GM12878 (cell line): ENCODE measurements around the gene NEAT1. TPM values are rescaled to one million over a fixed set of nuclear protein-coding genes. Genes with fewer than 3 reads are reported as not detected.

Experiments
- BHLHE40 ChIP-seq, 2 experiments: fragments of 450-650 bp in 1 of 2; IDR thresholded peaks; 2 replicates each; pipeline ENCODE4 v1.6.1; 2011 to 2017; ENCODE audit warnings: low read depth in 2 of 2, borderline replicate concordance in 1 of 2, improper control_type of control experiment in 1 of 2, low read length in 1 of 2, mild to moderate bottlenecking in 1 of 2
- CBFB ChIP-seq: IDR thresholded peaks from 2 replicates; pipeline ENCODE4 v1.6.1; 2016; ENCODE audit warnings: antibody characterized with exemption, low read depth
- CHD4 ChIP-seq: fragments of 200-600 bp; sonication (generic); IDR thresholded peaks from 2 replicates; pipeline ENCODE4 v1.6.1; 2016; ENCODE audit warnings: mild to moderate bottlenecking
- EED ChIP-seq: sonication (generic); IDR thresholded peaks from 2 replicates; pipeline ENCODE4 v1.6.1; 2016; ENCODE audit warnings: antibody characterized with exemption, low read depth
- EP300 ChIP-seq, 2 experiments: fragments of 150-350 bp in 1 of 2; IDR thresholded peaks; 2 replicates each; pipeline ENCODE4 v1.6.1; 2011 to 2012; ENCODE audit warnings: low read depth in 2 of 2, low read length in 2 of 2, borderline replicate concordance in 1 of 2, improper control_type of control experiment in 1 of 2, inconsistent platforms in 1 of 2; ENCODE audit not compliant: control insufficient read depth in 1 of 2
- MTA3 ChIP-seq: IDR thresholded peaks from 2 replicates; pipeline ENCODE4 v1.6.1; 2012; ENCODE audit warnings: low read length, inconsistent platforms, borderline replicate concordance
- PAX5 ChIP-seq: IDR thresholded peaks from 2 replicates; pipeline ENCODE4 v1.6.1; 2011; ENCODE audit warnings: low read depth, low read length, borderline replicate concordance
- POLR2AphosphoS2 ChIP-seq: IDR thresholded peaks from 2 replicates; pipeline ENCODE4 v1.6.1; 2011; ENCODE audit warnings: low read depth, mild to moderate bottlenecking, low read length, improper control_type of control experiment, moderate library complexity
- RBBP5 ChIP-seq: fragments of 200-600 bp; sonication (generic); conservative IDR thresholded peaks from 2 replicates; pipeline ENCODE4 v1.6.1; 2016
- TCF12 ChIP-seq: IDR thresholded peaks from 2 replicates; pipeline ENCODE4 v1.6.1; 2011; ENCODE audit warnings: low read depth, mild to moderate bottlenecking, low read length
- ZNF274 ChIP-seq: IDR thresholded peaks from one replicate; pipeline ENCODE4 v1.8.0; 2011; ENCODE audit not compliant: insufficient read length, insufficient read depth
- polyA plus RNA-seq, 11 experiments: library from polyadenylated mRNA; depleted of rRNA in 4 of 11; unstranded in 6 of 11; stranded (reverse) in 5 of 11; fragments of >200 nt; fragmentation: Nextera tagmentation in 4 of 11; fragmentation: Illumina TruSeq in 1 of 11; extraction: Ambion mirVana in 4 of 11; extraction: Trizol in 1 of 11; gene quantifications; 1 replicate in 1 of 11; 2 replicates in 10 of 11; pipeline versions ENCODE4 v1.2.1 to v1.2.3, GENCODE V29; 2011 to 2016; ENCODE audit warnings: inconsistent platforms in 2 of 11, missing spikeins in 2 of 11, low read depth in 1 of 11
- total RNA-seq, 4 experiments: library from RNA; depleted of rRNA in 3 of 4; stranded (reverse); fragments of >200 nt in 3 of 4; fragmentation: Illumina TruSeq in 1 of 4; extraction: Trizol in 1 of 4; gene quantifications; 2 replicates each; pipeline versions ENCODE4 v1.2.1 to v1.2.3, GENCODE V29; 2013 to 2021
- TF ChIP-seq, protein P1 (sequence below): fragments of 450-650 bp; IDR thresholded peaks from 2 replicates; pipeline ENCODE4 v1.6.1; 2016; ENCODE audit warnings: mild to moderate bottlenecking
- TF ChIP-seq, protein P2 (sequence below): fragments of 450-650 bp; IDR thresholded peaks from 2 replicates; pipeline ENCODE4 v1.6.1; 2017; ENCODE audit warnings: mild to moderate bottlenecking, moderate library complexity
- TF ChIP-seq, protein P3 (sequence below): fragments of 450-650 bp; IDR thresholded peaks from 2 replicates; pipeline ENCODE4 v1.6.1; 2017; ENCODE audit warnings: antibody characterized with exemption, mild to moderate bottlenecking, moderate library complexity
- TF ChIP-seq, protein P4 (sequence below): fragments of 450-650 bp; formaldehyde crosslinking; IDR thresholded peaks from 2 replicates; pipeline ENCODE4 v1.4.0; 2020; ENCODE audit warnings: mild to moderate bottlenecking, moderate library complexity

Gene NEAT1
- total and polyA plus RNA-seq, 10 of the 15 experiments (the other 5 are each of a cell fraction or from before 2014, with no cell fraction given) = 13.6 to 328 (median 69.4) TPM

DNA sequence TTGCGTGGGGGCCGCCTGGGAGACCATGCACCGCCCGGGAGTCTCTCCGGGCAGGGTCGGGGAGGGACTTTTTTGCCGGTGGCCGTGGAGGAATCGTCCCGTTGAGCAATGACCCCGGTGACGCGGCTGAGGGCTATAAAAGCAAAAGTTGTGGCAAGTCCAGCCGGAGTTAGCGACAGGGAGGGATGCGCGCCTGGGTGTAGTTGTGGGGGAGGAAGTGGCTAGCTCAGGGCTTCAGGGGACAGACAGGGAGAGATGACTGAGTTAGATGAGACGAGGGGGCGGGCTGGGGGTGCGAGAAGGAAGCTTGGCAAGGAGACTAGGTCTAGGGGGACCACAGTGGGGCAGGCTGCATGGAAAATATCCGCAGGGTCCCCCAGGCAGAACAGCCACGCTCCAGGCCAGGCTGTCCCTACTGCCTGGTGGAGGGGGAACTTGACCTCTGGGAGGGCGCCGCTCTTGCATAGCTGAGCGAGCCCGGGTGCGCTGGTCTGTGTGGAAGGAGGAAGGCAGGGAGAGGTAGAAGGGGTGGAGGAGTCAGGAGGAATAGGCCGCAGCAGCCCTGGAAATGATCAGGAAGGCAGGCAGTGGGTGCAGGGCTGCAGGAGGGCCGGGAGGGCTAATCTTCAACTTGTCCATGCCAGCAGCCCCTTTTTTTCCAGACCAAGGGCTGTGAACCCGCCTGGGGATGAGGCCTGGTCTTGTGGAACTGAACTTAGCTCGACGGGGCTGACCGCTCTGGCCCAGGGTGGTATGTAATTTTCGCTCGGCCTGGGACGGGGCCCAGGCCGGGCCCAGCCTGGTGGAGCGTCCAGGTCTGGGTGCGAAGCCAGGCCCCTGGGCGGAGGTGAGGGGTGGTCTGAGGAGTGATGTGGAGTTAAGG lies at the start of gene NEAT1 (continued):
- TF ChIP-seq BHLHE40 (IDR thresholded peaks at IDR 0.05; ENCODE audit: borderline replicate concordance in 1 of 2, low read depth in 2 of 2, low read length in 1 of 2) (peak; percentile 25 to 80), POLR2AphosphoS2 (peak; percentile 100), MTA3 (no peak), CBFB (peak; percentile 100), PAX5 (peak; percentile 87), EP300 (IDR thresholded peaks at IDR 0.05; ENCODE audit: borderline replicate concordance in 1 of 2, control insufficient read depth in 1 of 2, low read depth in 2 of 2, low read length in 2 of 2) (peak in 1 of 2 experiments; percentile 77; a peak in 1 of 4 replicates), TCF12 (peak; percentile 98), EED (peak; percentile 70; the same call in 1 of the 2 replicates), RBBP5 (no peak), ZNF274 (no peak), CHD4 (no peak)
- TF ChIP-seq, protein P1, sequence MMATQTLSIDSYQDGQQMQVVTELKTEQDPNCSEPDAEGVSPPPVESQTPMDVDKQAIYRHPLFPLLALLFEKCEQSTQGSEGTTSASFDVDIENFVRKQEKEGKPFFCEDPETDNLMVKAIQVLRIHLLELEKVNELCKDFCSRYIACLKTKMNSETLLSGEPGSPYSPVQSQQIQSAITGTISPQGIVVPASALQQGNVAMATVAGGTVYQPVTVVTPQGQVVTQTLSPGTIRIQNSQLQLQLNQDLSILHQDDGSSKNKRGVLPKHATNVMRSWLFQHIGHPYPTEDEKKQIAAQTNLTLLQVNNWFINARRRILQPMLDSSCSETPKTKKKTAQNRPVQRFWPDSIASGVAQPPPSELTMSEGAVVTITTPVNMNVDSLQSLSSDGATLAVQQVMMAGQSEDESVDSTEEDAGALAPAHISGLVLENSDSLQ = 0 out of 2 replicates have a peak, but pooled peaks have one; percentile 49
- TF ChIP-seq, protein P2, sequence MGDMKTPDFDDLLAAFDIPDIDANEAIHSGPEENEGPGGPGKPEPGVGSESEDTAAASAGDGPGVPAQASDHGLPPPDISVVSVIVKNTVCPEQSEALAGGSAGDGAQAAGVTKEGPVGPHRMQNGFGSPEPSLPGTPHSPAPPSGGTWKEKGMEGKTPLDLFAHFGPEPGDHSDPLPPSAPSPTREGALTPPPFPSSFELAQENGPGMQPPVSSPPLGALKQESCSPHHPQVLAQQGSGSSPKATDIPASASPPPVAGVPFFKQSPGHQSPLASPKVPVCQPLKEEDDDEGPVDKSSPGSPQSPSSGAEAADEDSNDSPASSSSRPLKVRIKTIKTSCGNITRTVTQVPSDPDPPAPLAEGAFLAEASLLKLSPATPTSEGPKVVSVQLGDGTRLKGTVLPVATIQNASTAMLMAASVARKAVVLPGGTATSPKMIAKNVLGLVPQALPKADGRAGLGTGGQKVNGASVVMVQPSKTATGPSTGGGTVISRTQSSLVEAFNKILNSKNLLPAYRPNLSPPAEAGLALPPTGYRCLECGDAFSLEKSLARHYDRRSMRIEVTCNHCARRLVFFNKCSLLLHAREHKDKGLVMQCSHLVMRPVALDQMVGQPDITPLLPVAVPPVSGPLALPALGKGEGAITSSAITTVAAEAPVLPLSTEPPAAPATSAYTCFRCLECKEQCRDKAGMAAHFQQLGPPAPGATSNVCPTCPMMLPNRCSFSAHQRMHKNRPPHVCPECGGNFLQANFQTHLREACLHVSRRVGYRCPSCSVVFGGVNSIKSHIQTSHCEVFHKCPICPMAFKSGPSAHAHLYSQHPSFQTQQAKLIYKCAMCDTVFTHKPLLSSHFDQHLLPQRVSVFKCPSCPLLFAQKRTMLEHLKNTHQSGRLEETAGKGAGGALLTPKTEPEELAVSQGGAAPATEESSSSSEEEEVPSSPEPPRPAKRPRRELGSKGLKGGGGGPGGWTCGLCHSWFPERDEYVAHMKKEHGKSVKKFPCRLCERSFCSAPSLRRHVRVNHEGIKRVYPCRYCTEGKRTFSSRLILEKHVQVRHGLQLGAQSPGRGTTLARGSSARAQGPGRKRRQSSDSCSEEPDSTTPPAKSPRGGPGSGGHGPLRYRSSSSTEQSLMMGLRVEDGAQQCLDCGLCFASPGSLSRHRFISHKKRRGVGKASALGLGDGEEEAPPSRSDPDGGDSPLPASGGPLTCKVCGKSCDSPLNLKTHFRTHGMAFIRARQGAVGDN = peak; percentile 98
- TF ChIP-seq, protein P3, sequence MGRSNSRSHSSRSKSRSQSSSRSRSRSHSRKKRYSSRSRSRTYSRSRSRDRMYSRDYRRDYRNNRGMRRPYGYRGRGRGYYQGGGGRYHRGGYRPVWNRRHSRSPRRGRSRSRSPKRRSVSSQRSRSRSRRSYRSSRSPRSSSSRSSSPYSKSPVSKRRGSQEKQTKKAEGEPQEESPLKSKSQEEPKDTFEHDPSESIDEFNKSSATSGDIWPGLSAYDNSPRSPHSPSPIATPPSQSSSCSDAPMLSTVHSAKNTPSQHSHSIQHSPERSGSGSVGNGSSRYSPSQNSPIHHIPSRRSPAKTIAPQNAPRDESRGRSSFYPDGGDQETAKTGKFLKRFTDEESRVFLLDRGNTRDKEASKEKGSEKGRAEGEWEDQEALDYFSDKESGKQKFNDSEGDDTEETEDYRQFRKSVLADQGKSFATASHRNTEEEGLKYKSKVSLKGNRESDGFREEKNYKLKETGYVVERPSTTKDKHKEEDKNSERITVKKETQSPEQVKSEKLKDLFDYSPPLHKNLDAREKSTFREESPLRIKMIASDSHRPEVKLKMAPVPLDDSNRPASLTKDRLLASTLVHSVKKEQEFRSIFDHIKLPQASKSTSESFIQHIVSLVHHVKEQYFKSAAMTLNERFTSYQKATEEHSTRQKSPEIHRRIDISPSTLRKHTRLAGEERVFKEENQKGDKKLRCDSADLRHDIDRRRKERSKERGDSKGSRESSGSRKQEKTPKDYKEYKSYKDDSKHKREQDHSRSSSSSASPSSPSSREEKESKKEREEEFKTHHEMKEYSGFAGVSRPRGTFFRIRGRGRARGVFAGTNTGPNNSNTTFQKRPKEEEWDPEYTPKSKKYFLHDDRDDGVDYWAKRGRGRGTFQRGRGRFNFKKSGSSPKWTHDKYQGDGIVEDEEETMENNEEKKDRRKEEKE = peak; percentile 51; the same call in 1 of the 2 replicates
- TF ChIP-seq, protein P4, sequence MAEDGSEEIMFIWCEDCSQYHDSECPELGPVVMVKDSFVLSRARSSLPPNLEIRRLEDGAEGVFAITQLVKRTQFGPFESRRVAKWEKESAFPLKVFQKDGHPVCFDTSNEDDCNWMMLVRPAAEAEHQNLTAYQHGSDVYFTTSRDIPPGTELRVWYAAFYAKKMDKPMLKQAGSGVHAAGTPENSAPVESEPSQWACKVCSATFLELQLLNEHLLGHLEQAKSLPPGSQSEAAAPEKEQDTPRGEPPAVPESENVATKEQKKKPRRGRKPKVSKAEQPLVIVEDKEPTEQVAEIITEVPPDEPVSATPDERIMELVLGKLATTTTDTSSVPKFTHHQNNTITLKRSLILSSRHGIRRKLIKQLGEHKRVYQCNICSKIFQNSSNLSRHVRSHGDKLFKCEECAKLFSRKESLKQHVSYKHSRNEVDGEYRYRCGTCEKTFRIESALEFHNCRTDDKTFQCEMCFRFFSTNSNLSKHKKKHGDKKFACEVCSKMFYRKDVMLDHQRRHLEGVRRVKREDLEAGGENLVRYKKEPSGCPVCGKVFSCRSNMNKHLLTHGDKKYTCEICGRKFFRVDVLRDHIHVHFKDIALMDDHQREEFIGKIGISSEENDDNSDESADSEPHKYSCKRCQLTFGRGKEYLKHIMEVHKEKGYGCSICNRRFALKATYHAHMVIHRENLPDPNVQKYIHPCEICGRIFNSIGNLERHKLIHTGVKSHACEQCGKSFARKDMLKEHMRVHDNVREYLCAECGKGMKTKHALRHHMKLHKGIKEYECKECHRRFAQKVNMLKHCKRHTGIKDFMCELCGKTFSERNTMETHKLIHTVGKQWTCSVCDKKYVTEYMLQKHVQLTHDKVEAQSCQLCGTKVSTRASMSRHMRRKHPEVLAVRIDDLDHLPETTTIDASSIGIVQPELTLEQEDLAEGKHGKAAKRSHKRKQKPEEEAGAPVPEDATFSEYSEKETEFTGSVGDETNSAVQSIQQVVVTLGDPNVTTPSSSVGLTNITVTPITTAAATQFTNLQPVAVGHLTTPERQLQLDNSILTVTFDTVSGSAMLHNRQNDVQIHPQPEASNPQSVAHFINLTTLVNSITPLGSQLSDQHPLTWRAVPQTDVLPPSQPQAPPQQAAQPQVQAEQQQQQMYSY (CRISPR knock-in tag) = peak; percentile 99
